Breast epithelium (tissue), 3 donors: ENCODE measurements around the gene SDC3.

Source experiments
- CTCF ChIP-seq, 3 donors: fragments of 450-650 bp; IDR thresholded peaks; one replicate each; pipeline ENCODE4 v1.5.1; 2016 to 2017; ENCODE audit warnings: antibody characterized with exemption in 3 of 3, mild to moderate bottlenecking in 3 of 3, moderate library complexity in 3 of 3
- POLR2A ChIP-seq: fragments of 450-650 bp; IDR thresholded peaks from one replicate; pipeline ENCODE4 v1.6.1; 2016; ENCODE audit warnings: antibody characterized with exemption, mild to moderate bottlenecking, moderate library complexity
- POLR2AphosphoS5 ChIP-seq, 3 donors: sonication (generic); formaldehyde crosslinking; IDR thresholded peaks; one replicate each; pipeline ENCODE4 v1.6.1; 2017; ENCODE audit warnings: antibody characterized with exemption in 3 of 3

GRCh38 chr1:30890502-30891226 lies 17.9 kb downstream of the SDC3 start:
- TF ChIP-seq CTCF (IDR thresholded peaks at IDR 0.05) (no peak), POLR2A (no peak), POLR2AphosphoS5 (IDR thresholded peaks at IDR 0.05) (no peak)
